Endodermal cell (in vitro differentiated cells): ENCODE data around the gene CCR2. TPM values are rescaled to one million over a fixed set of nuclear protein-coding genes. Genes with fewer than 3 reads are reported as not detected.
"Not testable (repeated sequence)": the region's sequence is repeated elsewhere in the genome, so short reads cannot be mapped to it uniquely, and the experiment has no call there.

Source experiments
- DNase-seq: peaks from one replicate; pipeline ENCODE4 v3.0.0-alpha.2; 2017
- H3K27ac ChIP-seq: 2 replicates; pipeline ENCODE4 v1.5.1; 2013; ENCODE audit warnings: mild to moderate bottlenecking, low read depth, low read length, moderate library complexity
- H3K27me3 ChIP-seq: 2 replicates; pipeline ENCODE4 v1.6.1; 2013; ENCODE audit warnings: mild to moderate bottlenecking, low read length, moderate library complexity; ENCODE audit not compliant: insufficient read depth, control insufficient read depth, poor library complexity, severe bottlenecking
- H3K36me3 ChIP-seq: 2 replicates; pipeline ENCODE4 v1.7.0; 2013; ENCODE audit warnings: mild to moderate bottlenecking, low read length, moderate library complexity; ENCODE audit not compliant: control insufficient read depth, insufficient read depth
- H3K4me1 ChIP-seq: one replicate; pipeline ENCODE4 v1.7.0; 2013; ENCODE audit warnings: low read length; ENCODE audit not compliant: control insufficient read depth, insufficient read depth
- H3K4me3 ChIP-seq: 2 replicates; pipeline ENCODE4 v1.5.1; 2013; ENCODE audit warnings: mild to moderate bottlenecking, low read length, moderate library complexity
- H3K9ac ChIP-seq: 2 replicates; pipeline ENCODE4 v1.6.1; 2013; ENCODE audit warnings: mild to moderate bottlenecking, low read length, moderate library complexity; ENCODE audit not compliant: poor library complexity, severe bottlenecking; ENCODE audit errors: extremely low read depth
- H3K9me3 ChIP-seq: 2 replicates; pipeline ENCODE4 v1.6.1; 2013; ENCODE audit warnings: mild to moderate bottlenecking, low read length, moderate library complexity; ENCODE audit not compliant: control insufficient read depth
- H3K27ac Mint-ChIP-seq: 2 replicates; pipeline ENCODE4 v1.8.0; 2020; ENCODE audit warnings: mixed read lengths
- H3K27me3 Mint-ChIP-seq: 2 replicates; pipeline ENCODE4 v1.8.0; 2021; ENCODE audit warnings: mild to moderate bottlenecking, mixed read lengths; ENCODE audit not compliant: insufficient read depth
- H3K36me3 Mint-ChIP-seq: 2 replicates; pipeline ENCODE4 v1.8.0; 2020; ENCODE audit warnings: low read depth, mixed read lengths
- H3K4me1 Mint-ChIP-seq: 2 replicates; pipeline ENCODE4 v1.8.0; 2020; ENCODE audit warnings: mixed read lengths
- H3K4me3 Mint-ChIP-seq: 2 replicates; pipeline ENCODE4 v1.8.0; 2020; ENCODE audit warnings: mild to moderate bottlenecking, moderate library complexity, mixed read lengths
- H3K9me3 Mint-ChIP-seq: 2 replicates; pipeline ENCODE4 v1.8.0; 2020; ENCODE audit warnings: mild to moderate bottlenecking, mixed read lengths
- CTCF ChIP-seq: fragments of 200-600 bp; sonication (generic); conservative IDR thresholded peaks from 2 replicates; pipeline ENCODE4 v1.5.0; 2021; ENCODE audit warnings: antibody characterized with exemption, mild to moderate bottlenecking
- WGBS, 2 experiments: methylation state at CpG; one replicate each; pipeline versions ENCODE4 v1.1.5 to v1.1.7; 2013; ENCODE audit warnings: missing lambda C conversion rate in 2 of 2, mixed read lengths in 1 of 2; ENCODE audit not compliant: insufficient coverage in 1 of 2, insufficient read length in 1 of 2; 5-methylcytosine and 5-hydroxymethylcytosine counted together
- total RNA-seq, 2 donors: library from RNA; stranded (reverse); fragmentation: NEBNext Ultra II Directional in 1 of 2; extraction: Animal tissue kit (Norgen Biotek cat#: 25700) in 1 of 2; gene quantifications; 2 replicates in 1 of 2; 3 replicates in 1 of 2; pipeline ENCODE4 v1.2.1, GENCODE V29; 2021

Gene CCR2
- total RNA-seq, 2 donors from 2014 or later, result not detected

DNA sequence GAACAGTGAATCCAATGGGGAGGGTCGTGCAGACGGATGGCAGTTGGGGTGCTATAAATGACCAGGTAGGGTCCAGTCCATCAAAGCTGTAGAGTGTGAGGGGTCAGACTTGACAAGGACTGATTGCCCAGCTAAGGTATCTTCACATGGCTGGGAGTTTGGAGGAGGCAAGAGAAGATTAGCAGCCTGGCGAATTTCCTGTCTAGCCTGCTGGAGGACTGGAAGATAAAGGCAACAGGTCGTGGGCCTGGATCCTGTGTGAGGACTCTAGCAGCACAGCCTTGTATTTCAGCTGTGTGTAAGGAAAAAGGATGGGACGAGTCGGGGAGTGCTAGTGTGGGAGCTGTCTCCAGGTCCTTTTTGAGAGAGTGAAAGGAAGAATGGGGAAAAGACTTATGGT, 35.4 kb downstream of the CCR2 start:
- H3K27me3 Mint-ChIP-seq, result no peaks in the 10 kb centered on the region
- peaks cover 5% of the 10 kb centered on the region for H3K4me1 ChIP-seq
- peaks cover 23% of the 10 kb centered on the region for H3K4me1 Mint-ChIP-seq
- H3K27ac ChIP-seq, result no peak overlapping the region
- no peak overlapping the region for H3K9ac ChIP-seq
- no peaks in the 10 kb centered on the region for H3K36me3 Mint-ChIP-seq
- DNase-seq, result no peak
- WGBS, 2 experiments, result 92 to 93% methylated on average over 6 of the region's 6 CpGs
- H3K27ac Mint-ChIP-seq, result no peak overlapping the region
- no peaks in the 10 kb centered on the region for H3K36me3 ChIP-seq
- no peak for TF ChIP-seq CTCF
- peak overlapping the region; percentile 24 for H3K4me3 ChIP-seq
- H3K27me3 ChIP-seq, result no peaks in the 10 kb centered on the region
- peaks cover 21% of the 10 kb centered on the region for H3K9me3 ChIP-seq
- no peaks in the 10 kb centered on the region for H3K9me3 Mint-ChIP-seq
- H3K4me3 Mint-ChIP-seq, result no peak overlapping the region

GRCh38 chr3:46391526-46391925, 37.6 kb downstream of the CCR2 start:
- H3K4me3 ChIP-seq, H3K27ac Mint-ChIP-seq, H3K36me3 Mint-ChIP-seq, H3K4me1 ChIP-seq, H3K36me3 ChIP-seq, DNase-seq, H3K27ac ChIP-seq, H3K9ac ChIP-seq, H3K4me3 Mint-ChIP-seq, H3K9me3 Mint-ChIP-seq, H3K27me3 Mint-ChIP-seq, H3K27me3 ChIP-seq: not testable (repeated sequence)
- H3K9me3 ChIP-seq, result peaks cover 21% of the 10 kb centered on the region
- peaks cover 20% of the 10 kb centered on the region for H3K4me1 Mint-ChIP-seq
- WGBS, 2 experiments, result 88 to 100% methylated on average over 2 to 5 of the region's 5 CpGs

GRCh38 chr3:46393011-46393410, 39.1 kb downstream of the CCR2 start:
- Histone ChIP-seq H3K27me3 (no peaks in the 10 kb centered on the region), H3K9ac (no peak overlapping the region), H3K27ac (no peak overlapping the region), H3K36me3 (no peaks in the 10 kb centered on the region), H3K9me3 (peaks cover 11% of the 10 kb centered on the region), H3K4me3 (no peak overlapping the region), H3K4me1 (peaks cover 5% of the 10 kb centered on the region)
- H3K27me3 Mint-ChIP-seq, result peaks cover 4% of the 10 kb centered on the region
- WGBS, 2 experiments, result 85 to 94% methylated on average over 2 of the region's 2 CpGs
- peaks cover 20% of the 10 kb centered on the region for H3K4me1 Mint-ChIP-seq
- H3K36me3 Mint-ChIP-seq, result no peaks in the 10 kb centered on the region
- DNase-seq, result no peak
- H3K4me3 Mint-ChIP-seq, result no peak overlapping the region
- H3K9me3 Mint-ChIP-seq, result no peaks in the 10 kb centered on the region
- no peak overlapping the region for H3K27ac Mint-ChIP-seq
- no peak for TF ChIP-seq CTCF
